Caco-2 (cell line): Measurements from ENCODE around the gene FAM107B. TPM values are rescaled to one million over a fixed set of nuclear protein-coding genes. Genes with fewer than 3 reads are reported as not detected.

Experiments used
- BruUV-seq: library from RNA; stranded (reverse); fragments of 400-500 nt; replicated peaks from 2 replicates; lab custom pipeline; 2021; lab: Mats Ljungman, UMichigan
- CTCF ChIA-PET: fragments of 300-600 bp; sonication (Branson Sonifier 250); formaldehyde crosslinking; loops from one replicate; lab custom pipeline; 2022; ENCODE audit warnings: antibody characterized with exemption; lab: Charles Lee
- POLR2A ChIA-PET: fragments of 300-600 bp; sonication (Branson Sonifier 250); formaldehyde crosslinking; loops from one replicate; lab custom pipeline; 2022; ENCODE audit warnings: antibody characterized with exemption; lab: Charles Lee
- DNase-seq, 2 experiments: peaks; one replicate each; pipeline versions ENCODE4 v3.0.0 to v3.0.0-alpha.2; 2020 to 2022
- H3K27me3 ChIP-seq: replicated peaks from 2 replicates; pipeline ENCODE4 v1.6.0; 2011; ENCODE audit warnings: low read length; ENCODE audit not compliant: control insufficient read depth, insufficient read depth
- H3K36me3 ChIP-seq: 2 replicates; pipeline ENCODE4 v1.5.1; 2011; ENCODE audit warnings: low read length; ENCODE audit not compliant: control insufficient read depth, insufficient read depth
- H3K4me1 ChIP-seq: fragments of 250-450 bp; sonication (Bioruptor Pico); 2 replicates; pipeline ENCODE4 v1.5.1; 2020; ENCODE audit warnings: mild to moderate bottlenecking
- H3K4me3 ChIP-seq: 2 replicates; pipeline ENCODE4 v1.5.1; 2011; ENCODE audit warnings: low read depth, mild to moderate bottlenecking, control low read depth, low read length
- H3K9me3 ChIP-seq: fragments of 250-450 bp; sonication (Bioruptor Pico); 2 replicates; pipeline ENCODE4 v1.5.1; 2020; ENCODE audit warnings: mild to moderate bottlenecking, moderate library complexity
- H3K27ac Mint-ChIP-seq: one replicate; pipeline ENCODE4 v1.8.0; 2022; ENCODE audit warnings: mixed read lengths; ENCODE audit not compliant: unreplicated experiment
- H3K27me3 Mint-ChIP-seq: one replicate; pipeline ENCODE4 v1.8.0; 2022; ENCODE audit warnings: mixed read lengths; ENCODE audit not compliant: insufficient read depth, unreplicated experiment
- H3K36me3 Mint-ChIP-seq: one replicate; pipeline ENCODE4 v1.8.0; 2022; ENCODE audit warnings: mild to moderate bottlenecking, mixed read lengths; ENCODE audit not compliant: insufficient read depth, unreplicated experiment
- H3K4me1 Mint-ChIP-seq: one replicate; pipeline ENCODE4 v1.8.0; 2022; ENCODE audit warnings: low read depth, mixed read lengths; ENCODE audit not compliant: unreplicated experiment
- H3K4me3 Mint-ChIP-seq: one replicate; pipeline ENCODE4 v1.8.0; 2022; ENCODE audit warnings: mild to moderate bottlenecking, moderate library complexity, mixed read lengths; ENCODE audit not compliant: unreplicated experiment
- H3K9me3 Mint-ChIP-seq: one replicate; pipeline ENCODE4 v1.8.0; 2022; ENCODE audit warnings: mixed read lengths; ENCODE audit not compliant: unreplicated experiment
- intact Hi-C: fragments of 100-400 bp; cut with micrococcal nuclease; formaldehyde crosslinking; loops from one replicate; pipeline ENCODE4 v1.10.0; 2022; ENCODE audit not compliant: unreplicated experiment
- total RNA-seq: library from RNA; stranded (reverse); gene quantifications from 2 replicates; pipeline ENCODE4 v1.2.3, GENCODE V29; 2022
- TF ChIP-seq, protein P1 (sequence below), 2 experiments: fragments of 200-600 bp in 1 of 2; IDR thresholded peaks; 1 replicate in 1 of 2; 2 replicates in 1 of 2; pipeline versions ENCODE4 v1.5.1 to v1.8.0; 2011 to 2022; ENCODE audit warnings: antibody characterized with exemption in 1 of 2, control low read depth in 1 of 2, inconsistent platforms in 1 of 2, low read depth in 1 of 2, low read length in 1 of 2, mild to moderate bottlenecking in 1 of 2, moderate library complexity in 1 of 2; ENCODE audit not compliant: insufficient read depth in 1 of 2, severe bottlenecking in 1 of 2, unreplicated experiment in 1 of 2

FAM107B gene
- total RNA-seq, 1 experiment from 2014 or later: 206 TPM

DNA sequence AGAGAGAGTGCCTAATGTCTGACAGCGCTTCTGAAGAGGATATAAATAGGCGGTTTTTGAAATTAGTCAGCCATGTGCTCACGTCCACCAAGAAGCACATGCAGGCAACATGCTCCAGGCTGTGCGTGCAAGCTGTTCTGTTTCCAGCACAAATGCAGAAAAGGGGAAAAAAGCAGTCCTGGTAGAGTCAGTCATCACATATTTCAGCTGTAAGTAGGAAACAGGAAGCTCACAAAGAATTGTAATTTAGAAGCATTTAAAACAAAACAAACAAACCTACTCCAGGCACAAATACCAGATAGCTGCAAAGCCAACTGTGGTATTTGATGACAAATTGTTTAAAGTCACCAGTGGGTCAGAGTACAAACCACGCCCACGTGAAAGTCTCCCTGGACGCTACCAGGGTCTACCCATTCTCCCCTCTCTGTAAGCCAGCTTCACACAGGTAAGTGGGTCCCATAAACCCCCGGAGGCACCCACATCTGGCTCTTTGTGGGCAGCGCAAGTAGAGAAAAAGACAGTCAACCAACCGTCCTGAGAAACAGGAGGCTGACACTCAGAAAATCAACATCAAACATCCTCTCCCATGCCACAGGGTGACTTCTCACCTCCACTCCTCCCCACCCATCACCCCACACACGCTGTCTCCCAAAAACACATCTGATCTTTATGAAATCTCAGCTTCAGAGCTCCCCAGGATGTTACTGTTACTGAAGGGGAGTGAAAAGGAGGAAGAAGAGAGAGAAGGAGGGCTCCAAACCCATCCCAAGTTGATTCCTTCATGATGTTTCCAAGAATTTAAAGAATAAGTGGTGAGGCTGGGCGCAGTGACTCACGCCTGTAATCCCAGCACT, 186.4 kb downstream of the FAM107B start:
- peak; percentile 60 to 70 for DNase-seq
- Mint-ChIP-seq H3K36me3 (peaks cover 96% of the 10 kb centered on the region), H3K27me3 (no peaks in the 10 kb centered on the region), H3K4me3 (peak overlapping the region; percentile 52), H3K4me1 (peaks cover 75% of the 10 kb centered on the region), H3K9me3 (peaks cover 8% of the 10 kb centered on the region), H3K27ac (peak overlapping the region; percentile 95)
- Histone ChIP-seq H3K36me3 (peaks cover 3% of the 10 kb centered on the region; the same call in 1 of the 2 replicates), H3K4me3 (no peak overlapping the region), H3K4me1 (peaks cover 82% of the 10 kb centered on the region), H3K9me3 (no peaks in the 10 kb centered on the region), H3K27me3 (no peaks in the 10 kb centered on the region)
- BruUV-seq: no TSS peak
- POLR2A ChIA-PET: interaction anchor here (0.7 to 1.2 kb wide), 2 partner anchors 10 kb away, joined by 3 to 6 read pairs; no protein-coding TSS in a partner anchor
- intact Hi-C loops: no loop called here
- TF ChIP-seq, protein P1, sequence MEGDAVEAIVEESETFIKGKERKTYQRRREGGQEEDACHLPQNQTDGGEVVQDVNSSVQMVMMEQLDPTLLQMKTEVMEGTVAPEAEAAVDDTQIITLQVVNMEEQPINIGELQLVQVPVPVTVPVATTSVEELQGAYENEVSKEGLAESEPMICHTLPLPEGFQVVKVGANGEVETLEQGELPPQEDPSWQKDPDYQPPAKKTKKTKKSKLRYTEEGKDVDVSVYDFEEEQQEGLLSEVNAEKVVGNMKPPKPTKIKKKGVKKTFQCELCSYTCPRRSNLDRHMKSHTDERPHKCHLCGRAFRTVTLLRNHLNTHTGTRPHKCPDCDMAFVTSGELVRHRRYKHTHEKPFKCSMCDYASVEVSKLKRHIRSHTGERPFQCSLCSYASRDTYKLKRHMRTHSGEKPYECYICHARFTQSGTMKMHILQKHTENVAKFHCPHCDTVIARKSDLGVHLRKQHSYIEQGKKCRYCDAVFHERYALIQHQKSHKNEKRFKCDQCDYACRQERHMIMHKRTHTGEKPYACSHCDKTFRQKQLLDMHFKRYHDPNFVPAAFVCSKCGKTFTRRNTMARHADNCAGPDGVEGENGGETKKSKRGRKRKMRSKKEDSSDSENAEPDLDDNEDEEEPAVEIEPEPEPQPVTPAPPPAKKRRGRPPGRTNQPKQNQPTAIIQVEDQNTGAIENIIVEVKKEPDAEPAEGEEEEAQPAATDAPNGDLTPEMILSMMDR (IDR thresholded peaks at IDR 0.05; ENCODE audit: insufficient read depth in 1 of 2, low read depth in 1 of 2, low read length in 1 of 2, severe bottlenecking in 1 of 2, unreplicated experiment in 1 of 2): no peak
- CTCF ChIA-PET: no interaction called here

DNA sequence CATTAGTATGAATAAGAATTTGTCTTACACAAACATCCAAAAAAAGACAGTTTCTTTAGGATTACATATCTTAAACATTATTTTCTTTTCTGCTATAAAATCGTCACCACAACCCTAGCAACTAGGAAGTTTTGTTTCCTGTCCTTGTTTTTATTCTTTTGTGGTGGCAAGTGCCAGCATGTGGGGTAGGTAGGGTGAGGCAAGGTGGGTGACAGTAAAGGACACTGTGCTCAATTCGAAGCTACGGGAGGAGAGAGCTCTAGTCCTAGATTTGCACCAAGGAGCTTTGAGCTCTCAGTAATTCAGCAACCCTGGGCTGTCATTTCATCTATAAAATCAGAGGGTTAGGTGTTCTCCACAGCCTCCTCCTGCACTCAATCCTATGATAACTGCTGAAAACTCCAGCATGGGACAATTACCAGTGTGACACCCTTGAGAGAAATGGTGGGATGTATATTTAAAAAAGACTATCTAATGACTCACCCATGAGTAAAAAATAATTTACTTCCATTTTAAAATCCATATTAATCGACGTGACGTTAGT, 187.1 kb downstream of the FAM107B start:
- H3K4me3 Mint-ChIP-seq: peak overlapping the region; percentile 52
- intact Hi-C loops: no loop called here
- DNase-seq: no peak
- no peaks in the 10 kb centered on the region for H3K27me3 Mint-ChIP-seq
- Histone ChIP-seq H3K4me1 (peaks cover 80% of the 10 kb centered on the region), H3K9me3 (no peaks in the 10 kb centered on the region), H3K27me3 (no peaks in the 10 kb centered on the region), H3K4me3 (no peak overlapping the region), H3K36me3 (peaks cover 2% of the 10 kb centered on the region; the same call in 1 of the 2 replicates)
- POLR2A ChIA-PET: interaction anchor here (0.7 kb wide), 1 partner anchor 9 kb away, joined by 6 read pairs; no protein-coding TSS in a partner anchor
- peaks cover 96% of the 10 kb centered on the region for H3K36me3 Mint-ChIP-seq
- H3K9me3 Mint-ChIP-seq: peaks cover 8% of the 10 kb centered on the region
- no TSS peak for BruUV-seq
- TF ChIP-seq, protein P1 (IDR thresholded peaks at IDR 0.05; ENCODE audit: insufficient read depth in 1 of 2, low read depth in 1 of 2, low read length in 1 of 2, severe bottlenecking in 1 of 2, unreplicated experiment in 1 of 2): no peak
- H3K27ac Mint-ChIP-seq: peak overlapping the region; percentile 95
- peaks cover 77% of the 10 kb centered on the region for H3K4me1 Mint-ChIP-seq
- CTCF ChIA-PET: no interaction called here

DNA sequence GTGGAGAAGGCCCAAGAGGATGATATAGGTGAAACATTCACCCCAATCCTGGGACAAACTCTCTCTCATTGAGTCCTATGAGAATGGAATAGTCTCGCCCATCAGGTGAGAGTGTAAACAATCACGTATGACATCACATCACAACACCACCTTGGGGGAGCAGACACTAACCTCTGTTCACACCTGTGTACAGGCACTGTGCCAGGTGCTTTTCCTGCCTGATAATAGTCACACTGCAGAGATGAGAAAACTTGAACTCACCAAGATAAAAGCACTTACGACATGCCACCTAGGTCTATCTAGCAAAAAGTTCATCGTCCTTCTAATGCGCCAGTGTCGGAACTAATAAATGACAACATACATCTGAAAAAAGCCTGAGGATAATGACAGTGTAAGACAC, 187.8 kb downstream of the FAM107B start:
- ChIA-PET POLR2A (no interaction called here), CTCF (no interaction called here)
- Mint-ChIP-seq H3K4me1 (peaks cover 73% of the 10 kb centered on the region), H3K36me3 (peaks cover 96% of the 10 kb centered on the region), H3K9me3 (peaks cover 8% of the 10 kb centered on the region), H3K4me3 (no peak overlapping the region), H3K27ac (peak overlapping the region; percentile 76), H3K27me3 (no peaks in the 10 kb centered on the region)
- BruUV-seq: no TSS peak
- H3K4me1 ChIP-seq: peaks cover 77% of the 10 kb centered on the region
- TF ChIP-seq, protein P1 (IDR thresholded peaks at IDR 0.05; ENCODE audit: insufficient read depth in 1 of 2, low read depth in 1 of 2, low read length in 1 of 2, severe bottlenecking in 1 of 2, unreplicated experiment in 1 of 2): no peak
- H3K4me3 ChIP-seq: no peak overlapping the region
- DNase-seq: no peak
- peaks cover under 1% of the 10 kb centered on the region; the same call in 1 of the 2 replicates for H3K36me3 ChIP-seq
- no peaks in the 10 kb centered on the region for H3K27me3 ChIP-seq
- intact Hi-C loops: no loop called here
- no peaks in the 10 kb centered on the region for H3K9me3 ChIP-seq
